Suppressor macrophage (primary cell): ENCODE results near the gene CDK11A.
A peak's percentile ranks its signal among the peaks of the same experiment; 100 is the strongest.
"Not testable (repeated sequence)": the region's sequence is repeated elsewhere in the genome, so short reads cannot be mapped to it uniquely, and the experiment has no call there.

ENCODE experiments used
- DNase-seq, 4 experiments: peaks; one replicate each; pipeline ENCODE4 v3.0.0-alpha.2; 2020 to 2022

CDK11A gene

DNA sequence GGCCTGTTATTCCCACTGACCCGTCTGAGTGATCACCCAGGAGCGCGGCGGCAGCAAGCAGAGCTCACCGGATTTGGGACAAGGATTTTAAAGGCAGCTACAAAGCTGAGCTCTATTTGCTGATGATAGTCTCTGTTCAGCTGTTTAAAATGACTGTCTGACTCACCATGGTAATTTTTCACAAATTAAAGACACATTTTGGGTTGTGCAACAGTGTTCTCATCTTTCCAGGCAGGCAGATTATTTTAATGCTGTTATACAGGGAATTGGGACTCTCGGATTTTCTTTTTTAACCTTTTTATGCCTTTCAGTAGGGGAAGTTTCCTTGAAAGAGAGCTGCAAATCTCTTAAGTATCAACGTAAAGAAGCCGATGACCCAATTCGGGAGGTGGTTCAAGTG is 61.8 kb downstream of the CDK11A start:
- DNase-seq, result not testable (repeated sequence)

DNA sequence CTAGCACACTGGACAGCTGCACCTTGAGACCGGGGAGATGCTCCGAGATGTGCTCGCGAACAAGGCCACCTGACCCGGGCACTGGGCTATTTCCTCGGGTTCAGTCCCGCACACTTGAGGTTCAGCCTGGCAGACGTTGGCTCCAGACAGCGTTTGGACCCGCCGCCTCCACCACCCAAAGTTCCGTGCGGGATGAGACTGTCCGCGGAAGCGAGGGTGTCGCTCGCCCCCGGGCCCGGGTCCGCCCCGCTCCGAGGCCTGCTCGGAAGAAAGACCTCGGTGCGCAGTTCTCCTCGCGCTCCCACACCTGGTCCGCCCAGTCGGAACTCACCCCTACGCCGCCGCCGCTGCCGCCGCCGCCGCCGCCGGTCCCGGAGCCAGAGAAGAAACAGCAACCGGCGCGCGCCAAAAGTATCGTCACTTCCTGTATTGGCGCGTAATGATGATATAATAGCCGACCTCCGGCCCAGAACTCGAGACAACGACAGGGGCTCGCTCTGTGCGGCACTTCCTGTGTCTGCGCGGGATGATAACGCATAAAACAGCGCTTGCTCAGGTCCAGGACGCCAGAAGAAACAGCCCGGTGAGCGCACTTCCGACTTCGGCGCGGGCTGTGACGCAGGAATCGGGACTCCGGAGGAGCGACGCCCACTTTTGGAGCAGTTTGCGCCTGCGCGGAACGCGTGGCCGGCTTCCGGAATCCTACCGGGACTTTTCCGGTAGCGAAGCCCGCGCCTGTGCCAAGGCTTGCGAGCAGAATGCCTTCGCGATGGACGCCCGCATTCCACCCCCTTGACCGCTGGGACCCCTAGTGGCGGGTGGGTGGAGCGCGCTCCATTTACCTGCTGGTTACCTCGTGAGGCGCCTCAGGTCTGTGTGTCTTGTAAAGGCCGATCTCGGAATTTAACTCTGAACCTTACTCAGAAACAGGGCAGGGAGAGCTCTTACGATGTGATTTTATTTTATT is 65.3 kb downstream of the CDK11A start, which contains the start of gene CDK11B:
CDK11B (minus strand) TSS at position 422 of the 967 bp plus-strand sequence. CDS start 1,519 bp downstream, outside the sequence.
- DNase-seq, result peak; percentile 90 to 97 (median 96)
